Activated CD4-positive, CD25-positive, alpha-beta regulatory T cell (primary cell): Measurements from ENCODE around the gene DMP1.
"Not testable (repeated sequence)": the region's sequence is repeated elsewhere in the genome, so short reads cannot be mapped to it uniquely, and the experiment has no call there.

Source experiments
- DNase-seq, 4 experiments: peaks; one replicate each; lab custom pipeline; 2025; lab: John Stamatoyannopoulos, UW

Gene DMP1

GRCh38 chr4:87688316-87688715 is 38.2 kb downstream of the DMP1 start:
- no peak for DNase-seq

GRCh38 chr4:87690947-87691346 is 40.9 kb downstream of the DMP1 start:
- DNase-seq: not testable (repeated sequence)

GRCh38 chr4:87692060-87692459 is 42.0 kb downstream of the DMP1 start:
- DNase-seq: not testable (repeated sequence)

- DNase-seq: no peak
Measured at GRCh38 chr4:87697272-87697671, 47.2 kb downstream of the DMP1 start.

GRCh38 chr4:87697945-87698344 is 47.9 kb downstream of the DMP1 start:
- no peak for DNase-seq

- no peak for DNase-seq
Measured at GRCh38 chr4:87698394-87698793, 48.3 kb downstream of the DMP1 start.

GRCh38 chr4:87704001-87704400 is 53.9 kb downstream of the DMP1 start:
- no peak for DNase-seq

GRCh38 chr4:87707279-87707918 is 57.3 kb downstream of the DMP1 start:
- no peak for DNase-seq
